Measurements from ENCODE around the gene POU2AF3. TPM values are rescaled to one million over a fixed set of nuclear protein-coding genes. Genes with fewer than 3 reads are reported as not detected.

POU2AF3 gene
- total RNA-seq, 1 experiment from 2014 or later: 2.7 TPM

- Mint-ChIP-seq H3K9me3 (no peaks in the 10 kb centered on the region), H3K36me3 (no peaks in the 10 kb centered on the region), H3K4me3 (no peak overlapping the region), H3K4me1 (peaks cover 34% of the 10 kb centered on the region), H3K27me3 (ENCODE audit: low read depth) (peaks cover 8% of the 10 kb centered on the region), H3K27ac (no peak overlapping the region)
- DNase-seq (ENCODE audit: low spot score): no peak
- ATAC-seq: no peak
- POLR2A ChIA-PET: interaction anchor here (0.7 kb wide), 2 partner anchors 135 to 304 kb away, joined by 3 to 6 read pairs; no protein-coding TSS in a partner anchor
- CTCF ChIA-PET: no interaction called here
- TF ChIP-seq NR3C1 (CRISPR knock-in tag; conservative IDR thresholded peaks at IDR 0.05; ENCODE audit: low read depth) (no peak), ZMAT4 (CRISPR knock-in tag; IDR thresholded peaks at IDR 0.05) (no peak), USF1 (CRISPR knock-in tag; IDR thresholded peaks at IDR 0.05) (no peak), KAT7 (CRISPR knock-in tag; IDR thresholded peaks at IDR 0.05; ENCODE audit: borderline replicate concordance) (no peak), STAT6 (CRISPR knock-in tag; conservative IDR thresholded peaks at IDR 0.05; ENCODE audit: low read depth) (no peak), GABPB1 (CRISPR knock-in tag; IDR thresholded peaks at IDR 0.05) (no peak), IRF2 (CRISPR knock-in tag; IDR thresholded peaks at IDR 0.05; ENCODE audit: borderline replicate concordance, low read depth) (no peak), NR1H2 (CRISPR knock-in tag; IDR thresholded peaks at IDR 0.05) (no peak), ATF1 (CRISPR knock-in tag; IDR thresholded peaks at IDR 0.05) (no peak), ZNF232 (CRISPR knock-in tag; IDR thresholded peaks at IDR 0.05) (no peak), MXD4 (CRISPR knock-in tag; IDR thresholded peaks at IDR 0.05; ENCODE audit: borderline replicate concordance) (no peak), FOXK1 (CRISPR knock-in tag; IDR thresholded peaks at IDR 0.05) (no peak), TEAD4 (CRISPR knock-in tag; IDR thresholded peaks at IDR 0.05) (no peak), ATF3 (CRISPR knock-in tag; conservative IDR thresholded peaks at IDR 0.05) (no peak)
- TF ChIP-seq, protein P1, sequence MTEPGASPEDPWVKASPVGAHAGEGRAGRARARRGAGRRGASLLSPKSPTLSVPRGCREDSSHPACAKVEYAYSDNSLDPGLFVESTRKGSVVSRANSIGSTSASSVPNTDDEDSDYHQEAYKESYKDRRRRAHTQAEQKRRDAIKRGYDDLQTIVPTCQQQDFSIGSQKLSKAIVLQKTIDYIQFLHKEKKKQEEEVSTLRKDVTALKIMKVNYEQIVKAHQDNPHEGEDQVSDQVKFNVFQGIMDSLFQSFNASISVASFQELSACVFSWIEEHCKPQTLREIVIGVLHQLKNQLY (CRISPR knock-in tag; IDR thresholded peaks at IDR 0.05): no peak
Measured at GRCh38 chr11:111305162-111305802, 6.9 kb downstream of the POU2AF3 start.

DNA sequence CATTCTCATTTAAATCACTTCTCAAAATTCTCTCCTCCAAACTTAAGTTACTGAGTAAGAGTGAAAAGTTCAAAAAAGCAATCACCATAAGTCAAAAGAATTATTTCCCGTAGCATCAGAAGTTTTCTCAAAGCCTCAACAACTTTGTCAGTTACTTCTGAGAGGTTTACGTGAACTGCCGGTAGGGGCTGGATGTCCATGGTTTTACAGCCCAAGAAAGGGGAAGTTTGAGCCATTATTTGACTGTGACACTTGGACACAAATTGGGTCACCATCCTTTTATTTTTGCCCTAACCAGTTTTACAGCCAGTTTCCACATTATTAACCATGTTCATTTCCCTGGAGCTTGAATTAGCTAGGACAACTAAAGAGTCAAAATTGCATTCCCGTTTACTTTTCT lies 7.5 kb downstream of the POU2AF3 start:
- Mint-ChIP-seq H3K27ac (no peak overlapping the region), H3K4me1 (peaks cover 30% of the 10 kb centered on the region), H3K9me3 (no peaks in the 10 kb centered on the region), H3K27me3 (ENCODE audit: low read depth) (peaks cover 2% of the 10 kb centered on the region; the same call in 1 of the 2 replicates), H3K36me3 (no peaks in the 10 kb centered on the region), H3K4me3 (no peak overlapping the region)
- CTCF ChIA-PET: no interaction called here
- POLR2A ChIA-PET: no interaction called here
- ATAC-seq: no peak
- DNase-seq (ENCODE audit: low spot score): no peak
- no peak for TF ChIP-seq PRDM15 (CRISPR knock-in tag; IDR thresholded peaks at IDR 0.05)
- no peak for TF ChIP-seq ATF2 (CRISPR knock-in tag; IDR thresholded peaks at IDR 0.05; ENCODE audit: borderline replicate concordance, low read depth)
- TF ChIP-seq, protein P2, sequence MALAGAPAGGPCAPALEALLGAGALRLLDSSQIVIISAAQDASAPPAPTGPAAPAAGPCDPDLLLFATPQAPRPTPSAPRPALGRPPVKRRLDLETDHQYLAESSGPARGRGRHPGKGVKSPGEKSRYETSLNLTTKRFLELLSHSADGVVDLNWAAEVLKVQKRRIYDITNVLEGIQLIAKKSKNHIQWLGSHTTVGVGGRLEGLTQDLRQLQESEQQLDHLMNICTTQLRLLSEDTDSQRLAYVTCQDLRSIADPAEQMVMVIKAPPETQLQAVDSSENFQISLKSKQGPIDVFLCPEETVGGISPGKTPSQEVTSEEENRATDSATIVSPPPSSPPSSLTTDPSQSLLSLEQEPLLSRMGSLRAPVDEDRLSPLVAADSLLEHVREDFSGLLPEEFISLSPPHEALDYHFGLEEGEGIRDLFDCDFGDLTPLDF (CRISPR knock-in tag; IDR thresholded peaks at IDR 0.05): no peak
- no peak for TF ChIP-seq HMGA2 (CRISPR knock-in tag; IDR thresholded peaks at IDR 0.05)
- TF ChIP-seq JUN (CRISPR knock-in tag; IDR thresholded peaks at IDR 0.05): no peak
- no peak for TF ChIP-seq NR1H2 (CRISPR knock-in tag; IDR thresholded peaks at IDR 0.05)
- no peak for TF ChIP-seq ZNF263 (CRISPR knock-in tag; IDR thresholded peaks at IDR 0.05; ENCODE audit: low read depth)
- no peak for TF ChIP-seq ZSCAN18 (CRISPR knock-in tag; IDR thresholded peaks at IDR 0.05)

All from WTC11 (cell line).